Prostate gland (tissue), 2 donors: ENCODE data around the gene KCNJ6. TPM values are rescaled to one million over a fixed set of nuclear protein-coding genes. Genes with fewer than 3 reads are reported as not detected.

ENCODE experiments used
- DNase-seq: peaks from one replicate; pipeline ENCODE4 v3.0.0-alpha.2; 2019; ENCODE audit warnings: low spot score
- H3K27ac ChIP-seq, 2 donors: fragments of 200-600 bp; sonication (generic); 2 replicates each; pipeline ENCODE4 v1.5.1; 2017 to 2019
- H3K27me3 ChIP-seq: fragments of 200-600 bp; sonication (generic); replicated peaks from 2 replicates; pipeline ENCODE4 v1.5.1; 2019; ENCODE audit not compliant: insufficient read depth
- H3K36me3 ChIP-seq, 2 donors: fragments of 200-600 bp; sonication (generic); 1 replicate in 1 of 2; 2 replicates in 1 of 2; pipeline versions ENCODE4 v1.5.1 to v1.8.1; 2017 to 2019
- H3K4me1 ChIP-seq: fragments of 200-600 bp; sonication (generic); replicated peaks from 2 replicates; pipeline ENCODE4 v1.5.1; 2019
- H3K4me3 ChIP-seq, 2 donors: fragments of 200-600 bp; sonication (generic); 2 replicates each; pipeline ENCODE4 v1.5.1; 2017 to 2019
- H3K9me3 ChIP-seq: fragments of 200-600 bp; sonication (generic); 2 replicates; pipeline ENCODE4 v1.5.1; 2017
- CTCF ChIP-seq, 4 experiments: fragments of 200-600 bp in 2 of 4; fragments of 450-650 bp in 2 of 4; sonication (generic) in 2 of 4; IDR thresholded peaks; 1 replicate in 3 of 4; 2 replicates in 1 of 4; pipeline ENCODE4 v1.5.1; 2016 to 2019; ENCODE audit warnings: antibody characterized with exemption in 4 of 4, mild to moderate bottlenecking in 2 of 4, moderate library complexity in 2 of 4
- POLR2A ChIP-seq: fragments of 450-650 bp; IDR thresholded peaks from one replicate; pipeline ENCODE4 v1.6.1; 2016; ENCODE audit warnings: antibody characterized with exemption, mild to moderate bottlenecking
- POLR2AphosphoS5 ChIP-seq: sonication (generic); formaldehyde crosslinking; IDR thresholded peaks from one replicate; pipeline ENCODE4 v1.6.1; 2017; ENCODE audit warnings: antibody characterized with exemption
- WGBS: methylation state at CpG from one replicate; pipeline ENCODE4 v1.1.5; 2018; 5-methylcytosine and 5-hydroxymethylcytosine counted together
- intact Hi-C: fragments of 100-400 bp; cut with DNase I; formaldehyde crosslinking; loops from one replicate; pipeline ENCODE4 v1.14.2; 2022
- total RNA-seq, 2 donors: library from RNA; depleted of rRNA; stranded (reverse); fragments of >200 nt; gene quantifications; one replicate each; pipeline ENCODE4 v1.1.0, GENCODE V29; 2016

Gene KCNJ6
- total RNA-seq, 2 donors from 2014 or later = 0.23 to 0.36 TPM

- H3K4me3 ChIP-seq = no peak overlapping the region
- TF ChIP-seq CTCF (IDR thresholded peaks at IDR 0.05) (no peak), POLR2AphosphoS5 (no peak), POLR2A (no peak)
- intact Hi-C loops = no loop called here
- H3K4me1 ChIP-seq = no peaks in the 10 kb centered on the region
- no peak for DNase-seq
- H3K36me3 ChIP-seq = no peaks in the 10 kb centered on the region
- H3K9me3 ChIP-seq = no peaks in the 10 kb centered on the region
- 73% methylated on average over 2 of the region's 2 CpGs for WGBS
- no peak overlapping the region for H3K27ac ChIP-seq
- H3K27me3 ChIP-seq = no peaks in the 10 kb centered on the region
Measured at GRCh38 chr21:37603129-37603528, 313.1 kb downstream of the KCNJ6 start.

- no peaks in the 10 kb centered on the region for H3K4me1 ChIP-seq
- no peaks in the 10 kb centered on the region for H3K27me3 ChIP-seq
- intact Hi-C loops = no loop called here
- no peaks in the 10 kb centered on the region for H3K9me3 ChIP-seq
- no peak overlapping the region for H3K4me3 ChIP-seq
- TF ChIP-seq POLR2AphosphoS5 (no peak), CTCF (IDR thresholded peaks at IDR 0.05) (no peak), POLR2A (no peak)
- no peak for DNase-seq
- 92% methylated on average over 5 of the region's 5 CpGs for whole genome bisulfite sequencing
- no peaks in the 10 kb centered on the region for H3K36me3 ChIP-seq
- no peak overlapping the region for H3K27ac ChIP-seq
Measured at GRCh38 chr21:37601915-37602314, 314.3 kb downstream of the KCNJ6 start.

GRCh38 chr21:37601027-37601426, 315.2 kb downstream of the KCNJ6 start:
- H3K27me3 ChIP-seq = no peaks in the 10 kb centered on the region
- no peaks in the 10 kb centered on the region for H3K4me1 ChIP-seq
- H3K9me3 ChIP-seq = no peaks in the 10 kb centered on the region
- no peak for DNase-seq
- no peak overlapping the region for H3K4me3 ChIP-seq
- no peak overlapping the region for H3K27ac ChIP-seq
- WGBS = 88% methylated on average over 3 of the region's 3 CpGs
- H3K36me3 ChIP-seq = no peaks in the 10 kb centered on the region
- intact Hi-C loops = no loop called here
- TF ChIP-seq CTCF (IDR thresholded peaks at IDR 0.05) (no peak), POLR2AphosphoS5 (no peak), POLR2A (no peak)

- H3K27me3 ChIP-seq = no peaks in the 10 kb centered on the region
- TF ChIP-seq POLR2AphosphoS5 (no peak), POLR2A (no peak), CTCF (IDR thresholded peaks at IDR 0.05) (no peak)
- WGBS = 92% methylated on average over 8 of the region's 8 CpGs
- H3K36me3 ChIP-seq = no peaks in the 10 kb centered on the region
- intact Hi-C loops = no loop called here
- no peak overlapping the region for H3K4me3 ChIP-seq
- H3K9me3 ChIP-seq = no peaks in the 10 kb centered on the region
- H3K4me1 ChIP-seq = no peaks in the 10 kb centered on the region
- no peak for DNase-seq
- peak overlapping the region in 1 of 2 donors; percentile 23 for H3K27ac ChIP-seq
Measured at GRCh38 chr21:37595944-37596343, 320.3 kb downstream of the KCNJ6 start.

- no peaks in the 10 kb centered on the region for H3K36me3 ChIP-seq
- no peaks in the 10 kb centered on the region for H3K27me3 ChIP-seq
- H3K4me3 ChIP-seq = no peak overlapping the region
- H3K27ac ChIP-seq = no peak overlapping the region
- 65% methylated on average over 15 of the region's 15 CpGs for WGBS
- no peaks in the 10 kb centered on the region for H3K9me3 ChIP-seq
- no peaks in the 10 kb centered on the region for H3K4me1 ChIP-seq
- DNase-seq = no peak
- TF ChIP-seq POLR2A (no peak), POLR2AphosphoS5 (no peak), CTCF (IDR thresholded peaks at IDR 0.05) (no peak)
- intact Hi-C loops = no loop called here
Measured at GRCh38 chr21:37594472-37594951, 321.7 kb downstream of the KCNJ6 start.
